PC-3 (cell line): ENCODE results near the gene ALG9. TPM values are rescaled to one million over a fixed set of nuclear protein-coding genes. Genes with fewer than 3 reads are reported as not detected.

Experiments
- ATAC-seq: fragments of 200-7000 bp; cut with Tn5 transposase; 2 replicates; pipeline ENCODE4 v1.9.1; 2020; ENCODE audit warnings: mild to moderate bottlenecking, moderate library complexity
- BruUV-seq: library from RNA; stranded (reverse); fragments of 400-500 nt; replicated peaks from 2 replicates; lab custom pipeline; 2021; lab: Mats Ljungman, UMichigan
- CTCF ChIA-PET: fragments of 300-600 bp; sonication (Branson Sonifier 250); formaldehyde crosslinking; loops from one replicate; lab custom pipeline; 2022; ENCODE audit warnings: antibody characterized with exemption; lab: Charles Lee
- POLR2A ChIA-PET: fragments of 300-600 bp; sonication (Branson Sonifier 250); formaldehyde crosslinking; loops from one replicate; lab custom pipeline; 2022; ENCODE audit warnings: antibody characterized with exemption; ENCODE audit not compliant: unreplicated experiment; lab: Charles Lee
- DNase-seq: peaks from one replicate; pipeline ENCODE4 v3.0.0-alpha.2; 2015
- H2AFZ ChIP-seq: fragments of 300-600 bp; sonication (generic); 2 replicates; pipeline ENCODE4 v1.6.0; 2016; ENCODE audit warnings: antibody characterized with exemption, low read length
- H3F3A ChIP-seq: fragments of 300-600 bp; sonication (generic); one replicate; pipeline ENCODE4 v1.6.0; 2017; ENCODE audit warnings: antibody characterized with exemption, low read length, control low read depth, mild to moderate bottlenecking; ENCODE audit not compliant: unreplicated experiment
- H3K27ac ChIP-seq: fragments of 300-600 bp; sonication (generic); 2 replicates; pipeline ENCODE4 v1.5.1; 2016; ENCODE audit warnings: mild to moderate bottlenecking, low read length
- H3K27me3 ChIP-seq: fragments of 300-600 bp; sonication (generic); 2 replicates; pipeline ENCODE4 v1.6.1; 2016; ENCODE audit warnings: low read length, mixed read lengths
- H3K36me3 ChIP-seq: fragments of 300-600 bp; sonication (generic); 2 replicates; pipeline ENCODE4 v1.6.1; 2016; ENCODE audit warnings: low read depth, mixed run types, low read length, mixed read lengths
- H3K4me1 ChIP-seq: fragments of 300-600 bp; sonication (generic); 2 replicates; pipeline ENCODE4 v1.5.1; 2016; ENCODE audit warnings: low read length; ENCODE audit not compliant: insufficient read depth
- H3K4me2 ChIP-seq: fragments of 300-600 bp; sonication (generic); 2 replicates; pipeline ENCODE4 v1.6.0; 2016; ENCODE audit warnings: low read length
- H3K4me3 ChIP-seq: fragments of 300-600 bp; sonication (generic); 2 replicates; pipeline ENCODE4 v1.5.1; 2016; ENCODE audit warnings: mild to moderate bottlenecking, low read length, mixed read lengths
- H3K79me2 ChIP-seq: fragments of 300-600 bp; sonication (generic); 2 replicates; pipeline ENCODE4 v1.6.1; 2017; ENCODE audit warnings: low read length, mixed read lengths
- H3K9ac ChIP-seq: fragments of 300-600 bp; sonication (generic); 2 replicates; pipeline ENCODE4 v1.6.0; 2016; ENCODE audit warnings: mild to moderate bottlenecking, low read length
- H3K9me2 ChIP-seq: fragments of 300-600 bp; sonication (generic); replicated peaks from 2 replicates; pipeline ENCODE4 v1.6.1; 2016; ENCODE audit warnings: mixed run types, low read length, mixed read lengths
- H3K9me3 ChIP-seq: fragments of 300-600 bp; sonication (generic); 2 replicates; pipeline ENCODE4 v1.6.1; 2016; ENCODE audit warnings: low read length, mixed read lengths
- H4K20me1 ChIP-seq: fragments of 300-600 bp; sonication (generic); 2 replicates; pipeline ENCODE4 v1.6.1; 2016; ENCODE audit warnings: low read length, mixed read lengths
- EZH2 ChIP-seq: fragments of 300-600 bp; sonication (generic); IDR thresholded peaks from one replicate; pipeline ENCODE4 v1.6.1; 2017; ENCODE audit warnings: antibody characterized with exemption, mild to moderate bottlenecking, low read length; ENCODE audit not compliant: unreplicated experiment
- EZH2phosphoT487 ChIP-seq: fragments of 300-600 bp; sonication (generic); IDR thresholded peaks from 2 replicates; pipeline ENCODE4 v1.6.1; 2018; ENCODE audit warnings: mild to moderate bottlenecking, antibody characterized with exemption, low read length, borderline replicate concordance
- intact Hi-C: fragments of 100-400 bp; cut with micrococcal nuclease; formaldehyde crosslinking; loops from 2 replicates; pipeline ENCODE4 v1.9.0; 2023
- total RNA-seq: library from RNA; depleted of rRNA; stranded (reverse); fragments of >200 nt; gene quantifications from 2 replicates; pipeline ENCODE4 v1.2.3, GENCODE V29; 2014
- TF ChIP-seq, protein P1 (sequence below): fragments of 300-600 bp; sonication (generic); conservative IDR thresholded peaks from 2 replicates; pipeline ENCODE4 v1.5.1; 2017; ENCODE audit warnings: antibody characterized with exemption, low read depth, mild to moderate bottlenecking, low read length

Gene ALG9
- total RNA-seq, 1 experiment from 2014 or later = 34.3 TPM

GRCh38 chr11:111917312-111917711 is 45.9 kb upstream of the ALG9 start:
- H3K79me2 ChIP-seq = no peaks in the 10 kb centered on the region
- H3F3A ChIP-seq = no peaks in the 10 kb centered on the region
- H3K4me3 ChIP-seq = no peak overlapping the region
- no peak overlapping the region for H3K4me2 ChIP-seq
- no peak overlapping the region for H3K27ac ChIP-seq
- ChIA-PET POLR2A (no interaction called here), CTCF (no interaction called here)
- no peaks in the 10 kb centered on the region for H3K36me3 ChIP-seq
- no peak overlapping the region for H3K9ac ChIP-seq
- H3K27me3 ChIP-seq = no peaks in the 10 kb centered on the region
- no peaks in the 10 kb centered on the region for H4K20me1 ChIP-seq
- H3K9me3 ChIP-seq = no peaks in the 10 kb centered on the region
- ATAC-seq = no peak
- intact Hi-C loops = no loop called here
- peaks cover 16% of the 10 kb centered on the region for H3K4me1 ChIP-seq
- H3K9me2 ChIP-seq = no peaks in the 10 kb centered on the region
- no TSS peak for BruUV-seq
- TF ChIP-seq, protein P1, sequence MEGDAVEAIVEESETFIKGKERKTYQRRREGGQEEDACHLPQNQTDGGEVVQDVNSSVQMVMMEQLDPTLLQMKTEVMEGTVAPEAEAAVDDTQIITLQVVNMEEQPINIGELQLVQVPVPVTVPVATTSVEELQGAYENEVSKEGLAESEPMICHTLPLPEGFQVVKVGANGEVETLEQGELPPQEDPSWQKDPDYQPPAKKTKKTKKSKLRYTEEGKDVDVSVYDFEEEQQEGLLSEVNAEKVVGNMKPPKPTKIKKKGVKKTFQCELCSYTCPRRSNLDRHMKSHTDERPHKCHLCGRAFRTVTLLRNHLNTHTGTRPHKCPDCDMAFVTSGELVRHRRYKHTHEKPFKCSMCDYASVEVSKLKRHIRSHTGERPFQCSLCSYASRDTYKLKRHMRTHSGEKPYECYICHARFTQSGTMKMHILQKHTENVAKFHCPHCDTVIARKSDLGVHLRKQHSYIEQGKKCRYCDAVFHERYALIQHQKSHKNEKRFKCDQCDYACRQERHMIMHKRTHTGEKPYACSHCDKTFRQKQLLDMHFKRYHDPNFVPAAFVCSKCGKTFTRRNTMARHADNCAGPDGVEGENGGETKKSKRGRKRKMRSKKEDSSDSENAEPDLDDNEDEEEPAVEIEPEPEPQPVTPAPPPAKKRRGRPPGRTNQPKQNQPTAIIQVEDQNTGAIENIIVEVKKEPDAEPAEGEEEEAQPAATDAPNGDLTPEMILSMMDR = no peak
- TF ChIP-seq EZH2phosphoT487 (no peak), EZH2 (no peak)
- DNase-seq = no peak
- H2AFZ ChIP-seq = no peak overlapping the region

DNA sequence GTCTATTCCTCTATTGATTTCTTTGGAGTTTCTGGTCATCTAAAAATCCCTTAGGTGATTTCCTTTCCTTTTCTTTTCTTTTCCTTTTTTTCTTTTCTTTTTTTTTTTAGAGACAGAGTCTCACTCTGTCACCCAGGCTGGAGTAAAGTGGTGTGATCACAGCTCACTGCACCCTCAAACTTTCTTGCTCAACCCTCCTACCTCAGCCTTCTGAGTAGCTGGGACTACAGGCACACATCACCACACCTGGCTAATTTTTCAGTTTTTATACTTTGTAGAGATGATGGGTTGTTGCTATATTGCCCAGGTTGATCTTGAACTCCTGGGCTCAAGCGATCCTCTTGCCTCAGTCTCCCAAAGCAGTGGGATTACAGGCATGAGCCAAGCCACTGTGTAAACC is 45.4 kb upstream of the ALG9 start:
- ChIA-PET CTCF (no interaction called here), POLR2A (no interaction called here)
- Histone ChIP-seq H3K4me3 (no peak overlapping the region), H3K9me2 (no peaks in the 10 kb centered on the region), H3K79me2 (no peaks in the 10 kb centered on the region), H3K27ac (no peak overlapping the region), H3F3A (no peaks in the 10 kb centered on the region), H3K27me3 (no peaks in the 10 kb centered on the region), H3K4me1 (peaks cover 22% of the 10 kb centered on the region), H3K9me3 (no peaks in the 10 kb centered on the region), H3K36me3 (no peaks in the 10 kb centered on the region), H4K20me1 (no peaks in the 10 kb centered on the region), H2AFZ (no peak overlapping the region), H3K4me2 (no peak overlapping the region), H3K9ac (no peak overlapping the region)
- DNase-seq = no peak
- ATAC-seq = no peak
- intact Hi-C loops = no loop called here
- TF ChIP-seq EZH2 = no peak
- TF ChIP-seq, protein P1 = no peak
- no peak for TF ChIP-seq EZH2phosphoT487
- BruUV-seq = no TSS peak

DNA sequence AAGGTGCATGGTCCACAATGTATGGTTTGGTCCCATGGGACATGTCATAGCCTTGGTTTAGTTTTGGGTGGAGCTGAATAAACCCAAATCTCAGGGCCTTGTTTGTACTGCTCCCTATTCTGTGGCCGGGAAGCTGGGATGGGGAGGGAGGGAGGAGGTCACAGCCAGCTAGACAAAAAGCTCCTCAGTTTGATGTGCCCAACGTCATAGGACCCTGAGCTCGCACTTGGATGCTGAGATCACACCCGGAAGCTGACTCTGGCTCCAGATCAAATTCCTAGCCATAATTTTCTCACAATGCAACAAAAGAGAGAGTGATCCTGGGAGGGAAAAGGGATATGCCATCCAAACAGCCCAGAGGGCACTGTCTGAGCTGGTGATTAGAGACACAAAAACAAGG is 42.6 kb upstream of the ALG9 start:
- Histone ChIP-seq H3K9me2 (no peaks in the 10 kb centered on the region), H3K4me1 (peaks cover 16% of the 10 kb centered on the region), H3K4me2 (no peak overlapping the region), H4K20me1 (no peaks in the 10 kb centered on the region), H2AFZ (0 out of 2 replicates have a peak overlapping the region, but pooled peaks have one; percentile 4), H3K27me3 (no peaks in the 10 kb centered on the region), H3K9me3 (no peaks in the 10 kb centered on the region), H3K36me3 (no peaks in the 10 kb centered on the region), H3K79me2 (no peaks in the 10 kb centered on the region), H3K27ac (no peak overlapping the region), H3K9ac (no peak overlapping the region), H3K4me3 (no peak overlapping the region), H3F3A (no peaks in the 10 kb centered on the region)
- TF ChIP-seq, protein P1 = no peak
- TF ChIP-seq EZH2phosphoT487 (no peak), EZH2 (no peak)
- ChIA-PET POLR2A (no interaction called here), CTCF (no interaction called here)
- DNase-seq (peak; percentile 33), ATAC-seq (no peak)
- no TSS peak for BruUV-seq
- intact Hi-C loops = no loop called here
